NCI-H2029 (cell line): ENCODE results near the gene ISG20.

Experiments used
- DNase-seq: peaks from one replicate; lab custom pipeline; 2025; lab: John Stamatoyannopoulos, UW

ISG20 gene

DNA sequence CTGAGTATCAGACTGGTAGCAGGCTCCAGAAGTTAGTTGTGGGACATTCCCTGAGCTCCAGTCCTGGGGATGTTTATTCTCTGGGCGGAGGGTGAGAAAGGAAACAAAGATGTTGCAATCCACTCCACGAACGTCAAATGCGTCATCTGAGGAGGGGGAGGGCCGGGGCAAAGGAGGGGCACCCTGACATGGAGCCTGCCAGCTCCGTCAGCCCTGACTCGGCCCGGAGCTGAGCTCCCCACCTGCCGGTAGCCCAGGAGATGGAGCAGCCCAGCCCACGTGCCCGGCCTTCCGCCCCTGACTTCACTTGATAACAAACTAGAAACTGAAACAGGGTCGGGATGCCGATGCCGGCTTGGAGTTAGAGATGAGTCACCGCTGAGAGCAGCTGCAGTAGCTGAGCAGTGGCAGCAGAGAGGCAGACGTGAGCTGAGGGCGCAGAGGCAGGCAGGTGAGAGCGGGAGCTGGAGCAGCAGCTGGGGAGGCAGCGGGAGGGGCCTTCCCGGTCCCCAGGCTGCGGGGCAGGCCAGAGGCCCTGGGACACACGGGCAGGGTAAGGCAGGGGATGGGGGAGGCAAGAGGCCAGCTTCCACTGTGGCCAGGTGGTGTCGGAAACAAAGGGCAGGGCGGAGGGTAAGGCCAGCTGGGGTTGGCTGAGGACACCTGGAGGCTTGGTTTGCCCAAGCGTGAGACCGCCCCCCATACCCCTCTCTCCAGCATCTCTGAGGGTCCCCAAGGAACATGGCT, at the start of gene ISG20:
Gene ISG20 (plus strand): TSS at position 391 of the 747 bp plus-strand sequence. CDS start 351 bp downstream, at position 742.
- peak; percentile 64 for DNase-seq

- DNase-seq: no peak
These were observed 48.1 kb upstream of the ISG20 start for GRCh38 chr15:88590759-88591158.

DNA sequence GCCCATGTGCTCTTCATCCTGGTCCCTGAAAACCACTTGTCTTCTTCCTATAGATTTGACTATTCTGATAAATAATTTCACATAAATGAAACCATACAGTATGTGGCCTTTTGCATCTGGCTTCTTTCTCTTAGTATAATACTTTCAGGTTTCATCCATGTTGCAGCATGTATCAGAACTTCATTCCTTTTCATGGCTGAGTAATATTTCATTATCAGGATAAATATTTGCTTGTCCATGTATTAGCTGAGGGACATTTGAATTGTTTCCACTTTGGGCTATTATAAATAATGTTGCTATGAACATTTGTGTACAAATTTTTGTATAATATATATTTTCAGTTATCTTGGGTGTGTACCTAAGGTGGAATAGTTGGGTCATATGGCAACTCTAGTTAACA, 47.4 kb upstream of the ISG20 start:
- DNase-seq: no peak

GRCh38 chr15:88603885-88604284, 34.9 kb upstream of the ISG20 start:
- no peak for DNase-seq

DNA sequence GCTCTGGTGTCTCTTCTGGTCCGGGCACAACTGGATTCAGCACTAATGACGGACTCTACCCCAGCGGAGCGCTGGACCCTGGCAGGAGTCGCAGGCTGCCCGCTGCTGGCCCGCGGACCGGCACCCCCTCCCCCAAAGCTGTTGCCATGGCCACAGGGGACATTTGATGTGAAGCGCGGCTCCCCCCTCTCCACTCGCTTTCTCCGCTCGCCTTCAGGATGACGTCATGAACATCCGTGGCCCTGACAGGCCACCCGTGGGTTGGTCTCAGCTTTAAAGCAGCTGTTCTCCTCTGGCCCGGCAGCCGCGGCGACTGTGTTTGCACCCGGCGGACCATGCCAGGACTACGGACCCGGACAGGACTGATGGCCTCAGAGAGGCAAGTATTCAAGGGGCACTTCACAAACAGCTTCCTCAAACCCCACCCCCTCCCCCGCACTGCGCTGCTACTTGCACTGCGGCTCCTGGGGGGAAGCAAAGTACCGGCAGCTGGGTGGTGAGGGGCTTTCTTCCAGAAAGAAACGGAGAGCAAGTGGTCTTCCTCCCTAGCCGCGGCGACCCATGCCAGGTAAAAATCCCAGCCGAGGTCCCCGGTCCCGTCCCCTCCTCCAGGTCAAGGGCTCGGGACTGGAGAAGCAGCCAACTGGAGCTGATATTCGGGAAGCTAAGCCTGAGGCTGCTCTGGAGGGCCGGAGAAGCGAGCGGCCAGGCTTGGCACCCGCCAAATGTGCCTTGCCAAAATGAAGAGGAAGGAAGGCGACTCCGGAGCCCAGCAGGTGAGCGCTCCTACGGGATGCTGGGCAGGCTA, 34.2 kb upstream of the ISG20 start:
- no peak for DNase-seq

GRCh38 chr15:88605189-88606069, 33.4 kb upstream of the ISG20 start:
- no peak for DNase-seq

GRCh38 chr15:88606070-88606794, 32.6 kb upstream of the ISG20 start:
- DNase-seq: no peak

DNA sequence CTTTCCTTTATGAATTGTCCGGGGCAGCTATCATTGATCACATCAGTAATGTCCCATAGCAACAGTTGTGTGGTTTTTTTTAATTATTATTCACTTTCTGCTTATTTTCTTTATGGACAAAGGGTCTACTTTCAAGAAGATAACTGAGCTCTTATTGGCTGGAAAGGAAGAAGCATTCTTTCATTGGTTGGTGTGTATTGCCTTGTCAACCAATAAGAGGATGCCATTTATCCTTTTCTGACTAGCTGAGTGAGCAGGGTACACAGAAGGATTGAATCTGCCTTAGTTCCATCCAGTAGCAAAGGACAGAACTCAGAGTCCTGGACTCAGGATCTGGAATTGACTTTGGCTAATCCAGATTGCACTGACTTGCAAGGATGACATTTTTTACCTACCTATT, 30.9 kb upstream of the ISG20 start:
- no peak for DNase-seq

DNA sequence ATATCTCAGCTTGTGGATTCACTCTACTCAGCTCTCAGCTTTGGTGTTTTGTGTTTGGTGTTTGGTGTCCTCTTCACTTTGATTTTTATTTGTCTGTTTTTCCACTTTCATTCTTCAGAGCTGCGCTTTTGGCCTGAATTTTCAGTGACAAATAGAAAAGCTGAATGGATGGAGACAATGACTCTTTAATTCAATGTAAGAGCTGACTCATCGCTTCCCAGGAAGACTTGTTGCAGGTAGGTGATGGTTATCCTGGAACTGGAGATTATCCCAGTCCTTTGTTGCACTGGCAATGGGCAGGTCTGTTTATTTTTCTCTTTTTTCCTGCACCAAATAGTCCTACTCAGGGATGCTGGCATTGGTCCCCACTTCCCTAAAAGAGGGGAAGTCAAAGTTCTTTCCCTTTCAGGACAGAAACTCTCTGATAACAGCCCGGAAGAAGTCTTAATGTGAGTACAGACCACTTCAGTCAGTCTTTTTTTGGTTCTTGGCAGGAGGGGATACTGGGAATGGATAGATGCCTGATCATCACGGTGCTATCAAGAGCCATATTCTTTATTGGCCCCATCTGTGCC, 30.1 kb upstream of the ISG20 start:
- no peak for DNase-seq

DNA sequence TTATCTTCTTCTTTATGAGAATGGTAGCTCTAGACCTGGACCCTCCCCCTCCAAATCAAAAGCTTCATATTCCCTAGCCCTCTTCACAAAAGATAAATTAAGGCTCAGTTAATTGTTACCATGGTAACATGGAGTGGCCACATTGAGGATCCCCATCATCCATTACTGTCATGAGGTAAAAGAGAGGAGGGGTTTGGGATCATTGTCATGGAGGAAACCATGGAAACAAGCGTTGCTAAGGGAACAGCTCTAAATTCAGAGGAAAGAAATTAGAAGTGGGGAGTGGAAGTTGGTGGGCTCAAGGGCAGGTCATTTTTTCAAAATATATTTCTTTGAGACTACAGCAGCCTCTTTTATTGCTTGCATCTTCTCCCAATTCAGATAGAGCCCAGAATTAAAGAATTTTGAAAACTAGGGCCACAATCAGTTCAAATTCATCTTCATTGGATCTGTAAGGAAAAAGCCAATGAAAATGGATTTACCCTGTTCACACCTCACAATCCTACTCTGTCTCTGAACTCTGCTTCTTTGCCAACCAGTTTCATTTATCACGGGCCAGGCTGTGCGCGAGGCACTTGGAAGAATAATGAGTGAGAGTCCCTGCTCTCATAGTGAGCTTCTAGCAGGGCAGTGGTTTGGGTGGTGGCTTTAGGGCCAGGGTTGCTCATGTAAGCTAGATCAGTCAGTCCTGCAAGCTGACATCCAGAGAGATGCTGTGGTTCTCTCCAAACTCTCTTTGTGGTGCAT, 29.3 kb upstream of the ISG20 start:
- no peak for DNase-seq

- DNase-seq: no peak
These were observed 28.1 kb upstream of the ISG20 start for GRCh38 chr15:88610701-88611231.

- no peak for DNase-seq
These were observed 26.5 kb upstream of the ISG20 start for GRCh38 chr15:88612186-88612796.

DNA sequence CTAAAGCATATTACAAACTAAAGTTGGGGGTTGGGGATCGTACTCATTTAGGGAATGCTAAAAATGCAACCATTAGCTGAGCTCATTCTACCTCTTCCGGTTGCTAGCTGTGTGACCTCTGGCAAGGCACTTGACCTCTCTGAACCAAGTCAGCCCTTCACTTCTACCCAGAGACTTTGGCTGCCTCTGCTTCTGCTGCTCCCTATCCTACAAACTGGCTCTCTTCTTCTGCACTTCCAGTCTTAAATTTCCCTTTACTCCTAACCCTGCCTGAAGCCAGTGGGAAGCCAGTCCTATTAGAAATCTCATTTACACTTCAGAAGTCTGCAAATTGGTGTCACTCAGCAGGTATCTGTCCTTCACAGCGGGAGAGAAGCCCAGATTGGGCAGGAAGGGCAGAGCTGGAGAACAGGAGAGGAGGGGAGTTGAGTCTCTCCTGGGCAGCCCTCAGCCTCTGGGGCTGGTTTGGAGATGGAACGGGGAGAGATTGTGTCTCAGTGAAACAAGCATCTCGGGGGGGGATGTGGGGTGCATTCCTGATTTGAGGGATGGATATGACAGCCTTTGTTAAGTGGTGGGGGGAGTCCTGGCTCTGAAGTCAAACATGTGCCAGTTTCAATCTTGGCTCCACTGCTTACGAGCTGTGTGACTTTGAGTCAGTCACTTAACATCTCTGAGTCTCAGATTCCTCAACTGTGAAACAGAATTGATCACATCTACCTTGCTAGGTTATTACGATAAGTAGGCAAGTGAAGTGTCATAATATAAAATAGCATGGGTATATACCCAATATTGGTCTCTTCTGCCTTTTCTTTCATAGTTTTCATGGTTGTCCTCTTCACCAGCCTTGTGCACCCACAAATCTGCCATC, 25.5 kb upstream of the ISG20 start:
- no peak for DNase-seq

GRCh38 chr15:88615303-88616107, 23.3 kb upstream of the ISG20 start:
- DNase-seq: no peak

DNA sequence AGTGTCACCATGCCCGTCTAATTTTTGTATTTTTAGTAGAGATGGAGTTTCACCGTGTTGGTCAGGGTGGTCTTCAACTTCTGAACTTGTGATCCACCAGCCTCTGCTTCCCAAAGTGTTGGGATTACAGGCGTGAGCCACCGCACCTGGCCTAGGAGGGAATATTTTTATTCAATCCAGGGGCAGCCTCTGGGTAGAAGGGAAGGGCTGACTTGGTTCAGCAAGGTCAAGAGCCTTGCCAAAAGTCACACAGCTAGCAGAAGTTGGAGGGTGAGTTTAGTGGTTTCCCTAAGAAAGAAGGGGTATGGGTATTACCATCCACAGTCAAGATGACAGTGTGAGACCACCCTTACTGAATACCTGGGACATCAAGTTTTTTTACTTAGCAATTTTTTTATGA, 22.6 kb upstream of the ISG20 start:
- DNase-seq: no peak

GRCh38 chr15:88617031-88617722, 21.6 kb upstream of the ISG20 start:
- no peak for DNase-seq

DNA sequence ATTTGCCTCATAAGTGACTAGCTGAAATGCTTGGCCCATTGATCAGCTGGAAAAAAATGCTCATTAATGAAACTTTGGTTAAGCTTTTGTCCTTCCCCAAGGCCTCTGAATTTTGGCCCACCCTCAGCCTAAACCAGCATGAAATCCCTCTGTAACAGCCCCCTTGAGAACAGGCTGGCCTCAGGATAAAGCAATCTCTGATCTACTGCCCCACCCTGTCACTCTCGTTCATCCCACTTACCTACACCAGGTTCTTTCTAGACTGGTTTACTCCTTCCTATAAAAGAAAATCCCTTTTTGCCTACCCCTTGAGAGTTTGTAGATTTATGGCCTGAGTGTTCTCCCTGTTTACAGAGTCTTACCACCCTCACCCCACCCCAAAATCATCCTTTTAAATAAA, 21.0 kb upstream of the ISG20 start:
- DNase-seq: no peak
